HEK293 (cell line): ENCODE results near the gene DUSP2.

ENCODE experiments used
- CTCF ChIA-PET: fragments of 350-600 bp; formaldehyde crosslinking; extraction: SDS; loops from one replicate; lab custom pipeline; 2021; ENCODE audit warnings: antibody characterized with exemption; lab: Yijun Ruan, JAX
- POLR2A ChIA-PET: fragments of 300-600 bp; formaldehyde crosslinking; extraction: SDS; loops from one replicate; lab custom pipeline; 2020; ENCODE audit warnings: antibody characterized with exemption, inconsistent platforms; lab: Yijun Ruan, JAX
- H3K27ac ChIP-seq: fragments of 200-500 bp; sonication (Bioruptor generic); 2 replicates; pipeline ENCODE4 v1.5.1; 2014; ENCODE audit warnings: low read depth, low read length, control low read depth, inconsistent platforms; ENCODE audit errors: extremely low read depth
- H3K36me3 ChIP-seq, 2 experiments: fragments of 200-500 bp in 1 of 2; sonication (Bioruptor generic) in 1 of 2; 1 replicate in 1 of 2; 2 replicates in 1 of 2; pipeline ENCODE4 v1.5.1; 2014 to 2017; ENCODE audit warnings: inconsistent platforms in 2 of 2, low read length in 2 of 2; ENCODE audit not compliant: control insufficient read depth in 2 of 2, insufficient read depth in 1 of 2
- H3K4me1 ChIP-seq: fragments of 200-500 bp; sonication (Bioruptor generic); 2 replicates; pipeline ENCODE4 v1.5.1; 2014; ENCODE audit warnings: mild to moderate bottlenecking, low read length, inconsistent platforms; ENCODE audit not compliant: control insufficient read depth, insufficient read depth
- H3K4me3 ChIP-seq: 2 replicates; pipeline ENCODE4 v1.5.1; 2011; ENCODE audit warnings: low read depth, mild to moderate bottlenecking, control low read depth, low read length, moderate library complexity
- H3K9me3 ChIP-seq: fragments of 200-500 bp; sonication (Bioruptor generic); 2 replicates; pipeline ENCODE4 v1.5.1; 2014; ENCODE audit warnings: low read depth, low read length, inconsistent platforms; ENCODE audit not compliant: control insufficient read depth, insufficient read depth
- CTCF ChIP-seq: fragments of 450-650 bp; formaldehyde crosslinking; IDR thresholded peaks from 2 replicates; pipeline ENCODE4 v1.5.1; 2016; ENCODE audit warnings: missing biosample characterization, missing genetic modification characterization
- KLF8 ChIP-seq: fragments of 450-650 bp; formaldehyde crosslinking; IDR thresholded peaks from 2 replicates; pipeline ENCODE4 v1.5.1; 2016; ENCODE audit warnings: missing biosample characterization, missing genetic modification characterization
- SALL2 ChIP-seq: fragments of 450-650 bp; formaldehyde crosslinking; IDR thresholded peaks from 2 replicates; pipeline ENCODE4 v1.5.0; 2017; ENCODE audit warnings: missing biosample characterization, mild to moderate bottlenecking, missing genetic modification characterization, borderline replicate concordance
- WT1 ChIP-seq: fragments of 450-650 bp; formaldehyde crosslinking; IDR thresholded peaks from 2 replicates; pipeline ENCODE4 v1.5.1; 2016; ENCODE audit warnings: missing biosample characterization, missing genetic modification characterization
- ZNF132 ChIP-seq: fragments of 450-650 bp; formaldehyde crosslinking; IDR thresholded peaks from 2 replicates; pipeline ENCODE4 v1.5.1; 2017; ENCODE audit warnings: missing biosample characterization, missing genetic modification characterization, borderline replicate concordance
- ZNF174 ChIP-seq: fragments of 450-650 bp; formaldehyde crosslinking; IDR thresholded peaks from 2 replicates; pipeline ENCODE4 v1.5.0; 2017; ENCODE audit warnings: missing biosample characterization, mild to moderate bottlenecking, missing genetic modification characterization
- ZNF843 ChIP-seq: fragments of 450-650 bp; formaldehyde crosslinking; IDR thresholded peaks from 2 replicates; pipeline ENCODE4 v1.5.1; 2016; ENCODE audit warnings: missing biosample characterization, missing genetic modification characterization
- ZXDB ChIP-seq: fragments of 450-650 bp; formaldehyde crosslinking; IDR thresholded peaks from 2 replicates; pipeline ENCODE4 v1.5.1; 2016; ENCODE audit warnings: missing biosample characterization, missing genetic modification characterization

The DUSP2 gene

GRCh38 chr2:96140941-96141623, 4.2 kb downstream of the DUSP2 start:
- ChIA-PET POLR2A (no interaction called here), CTCF (interaction anchor here (0.9 to 10.0 kb wide), 5 partner anchors 10 to 124 kb away, joined by 3 to 142 read pairs (median 4); no protein-coding TSS in a partner anchor)
- Histone ChIP-seq H3K4me3 (no peak overlapping the region), H3K27ac (no peak overlapping the region), H3K4me1 (no peaks in the 10 kb centered on the region), H3K36me3 (no peaks in the 10 kb centered on the region)
- TF ChIP-seq CTCF = no peak
- TF ChIP-seq ZNF843 (tag by site-specific recombination) = no peak
- no peak for TF ChIP-seq SALL2 (tag by site-specific recombination)
- TF ChIP-seq, all 188 proteins: peak for 0
- H3K9me3 ChIP-seq = no peaks in the 10 kb centered on the region

- Histone ChIP-seq H3K27ac (no peak overlapping the region), H3K36me3 (no peaks in the 10 kb centered on the region), H3K9me3 (no peaks in the 10 kb centered on the region), H3K4me3 (no peak overlapping the region), H3K4me1 (no peaks in the 10 kb centered on the region)
- POLR2A ChIA-PET = interaction anchor here (1.0 to 2.2 kb wide), 3 partner anchors 22 to 125 kb away, joined by 3 to 8 read pairs (median 3); no protein-coding TSS in a partner anchor
- CTCF ChIA-PET = interaction anchor here (0.6 to 10.0 kb wide), 19 partner anchors 9 to 1094 kb away, joined by 3 to 142 read pairs (median 4); partner anchors contain the start of genes CIAO1 and TMEM127
- TF ChIP-seq ZNF174 (tag by site-specific recombination) = no peak
- TF ChIP-seq ZNF132 (tag by site-specific recombination) = no peak
These were observed 6.0 kb downstream of the DUSP2 start for GRCh38 chr2:96139181-96139758.

- TF ChIP-seq KLF8 (peak; percentile 44; the same call in 1 of the 2 replicates), ZXDB (tag by site-specific recombination) (no peak), CTCF (0 out of 2 replicates have a peak, but pooled peaks have one; percentile 17), WT1 (tag by site-specific recombination) (no peak)
- Histone ChIP-seq H3K4me3 (no peak within 1 kb of the TSS), H3K9me3 (no peaks in the 10 kb centered on the region), H3K27ac (no peak within 1 kb of the TSS), H3K36me3 (no peaks in the 10 kb centered on the region), H3K4me1 (no peaks in the 10 kb centered on the region)
- ChIA-PET POLR2A (interaction anchor here (1.0 to 2.2 kb wide), 3 partner anchors 21 to 126 kb away, joined by 3 to 8 read pairs (median 3); no protein-coding TSS in a partner anchor), CTCF (interaction anchor here (0.6 to 10.0 kb wide), 21 partner anchors 8 to 1094 kb away, joined by 3 to 142 read pairs (median 4); partner anchors contain the start of genes CIAO1 and TMEM127)
These were observed 6.8 kb downstream of the DUSP2 start, which contains the start of gene ASTL for GRCh38 chr2:96138179-96139145. Gene ASTL (minus strand): TSS chr2:96138502. CDS start chr2:96138436, 66 bp downstream.
